Right ventricle myocardium inferior (tissue), 1 donor: ENCODE data around the gene TRAF5. TPM values are rescaled to one million over a fixed set of nuclear protein-coding genes. Genes with fewer than 3 reads are reported as not detected.
"Not testable (repeated sequence)": the region's sequence is repeated elsewhere in the genome, so short reads cannot be mapped to it uniquely, and the experiment has no call there.

Source experiments
- ATAC-seq: fragments of 200-7000 bp; cut with Tn5 transposase; one replicate; pipeline ENCODE4 v1.9.1; 2020; ENCODE audit warnings: mild to moderate bottlenecking, moderate library complexity
- DNase-seq: peaks from one replicate; pipeline ENCODE4 v3.0.0; 2021; ENCODE audit errors: missing footprints
- intact Hi-C: fragments of 100-400 bp; cut with DNase I; formaldehyde crosslinking; loops from one replicate; pipeline ENCODE4 v1.11.0; 2022
- total RNA-seq: library from RNA; stranded (reverse); fragmentation: NEBNext Ultra II Directional; extraction: Animal tissue kit (Norgen Biotek cat#: 25700); gene quantifications from one replicate; pipeline ENCODE4 v1.2.1, GENCODE V29; 2021
- donor health status: DM: no; HTN: yes; CAD: no; lungs with severe emphysema.

The TRAF5 gene
- total RNA-seq, 1 donor from 2014 or later, result 2.1 TPM

- no peak for DNase-seq
- intact Hi-C loops, result no loop called here
- ATAC-seq, result no peak
These were observed 43.0 kb downstream of the TRAF5 start for GRCh38 chr1:211369640-211370039.

- ATAC-seq (no peak), DNase-seq (no peak)
- intact Hi-C loops, result no loop called here
These were observed 44.0 kb downstream of the TRAF5 start for GRCh38 chr1:211370669-211371068.

GRCh38 chr1:211371406-211372105 lies 44.9 kb downstream of the TRAF5 start:
- DNase-seq, result no peak
- no peak for ATAC-seq
- intact Hi-C loops, result no loop called here

- DNase-seq (no peak), ATAC-seq (no peak)
- intact Hi-C loops, result no loop called here
These were observed 45.8 kb downstream of the TRAF5 start for GRCh38 chr1:211372463-211372862.

- intact Hi-C loops, result no loop called here
- ATAC-seq (no peak), DNase-seq (no peak)
These were observed 48.6 kb downstream of the TRAF5 start for GRCh38 chr1:211375146-211375818.

- intact Hi-C loops, result no loop called here
- DNase-seq (no peak), ATAC-seq (no peak)
These were observed 49.3 kb downstream of the TRAF5 start for GRCh38 chr1:211375949-211376348.

GRCh38 chr1:211376807-211377470 lies 50.3 kb downstream of the TRAF5 start:
- ATAC-seq, result no peak
- intact Hi-C loops, result no loop called here
- no peak for DNase-seq

GRCh38 chr1:211377539-211378450 lies 51.2 kb downstream of the TRAF5 start:
- intact Hi-C loops, result no loop called here
- DNase-seq, result no peak
- ATAC-seq, result no peak

GRCh38 chr1:211378844-211379243 lies 52.2 kb downstream of the TRAF5 start:
- DNase-seq (no peak), ATAC-seq (no peak)
- intact Hi-C loops, result no loop called here

GRCh38 chr1:211379446-211379845 lies 52.8 kb downstream of the TRAF5 start:
- ATAC-seq (no peak), DNase-seq (no peak)
- intact Hi-C loops, result no loop called here

GRCh38 chr1:211381481-211382181 lies 55.0 kb downstream of the TRAF5 start:
- intact Hi-C loops, result loop anchor here (2.0 to 5.0 kb wide), 2 partner anchors 54 to 123 kb away; partner anchors contain the start of genes RCOR3 and TRAF5
- DNase-seq, result no peak
- ATAC-seq, result no peak

- DNase-seq, result no peak
- intact Hi-C loops, result loop anchor here (2.0 to 5.0 kb wide), 2 partner anchors 55 to 123 kb away; partner anchors contain the start of genes RCOR3 and TRAF5
- no peak for ATAC-seq
These were observed 55.6 kb downstream of the TRAF5 start for GRCh38 chr1:211382182-211382713.

- ATAC-seq (peak; percentile 100), DNase-seq (peak; percentile 98)
- intact Hi-C loops, result loop anchor here (2.0 to 5.0 kb wide), 2 partner anchors 56 to 124 kb away; partner anchors contain the start of genes RCOR3 and TRAF5
These were observed 56.3 kb downstream of the TRAF5 start for GRCh38 chr1:211382714-211383480.

- no peak for ATAC-seq
- intact Hi-C loops, result loop anchor here (5.0 kb wide), 1 partner anchor 57 kb away; the partner anchor contains the start of gene TRAF5
These were observed 57.9 kb downstream of the TRAF5 start for GRCh38 chr1:211384524-211384923.

GRCh38 chr1:211386921-211387320 lies 60.3 kb downstream of the TRAF5 start:
- intact Hi-C loops, result no loop called here
- ATAC-seq, result no peak
- DNase-seq, result no peak

More at GRCh38 chr1:211384524-211384923, 57.9 kb downstream of the TRAF5 start:
- no peak for DNase-seq

GRCh38 chr1:211390829-211391228 lies 64.2 kb downstream of the TRAF5 start:
- intact Hi-C loops, DNase-seq, ATAC-seq: not testable (repeated sequence)

GRCh38 chr1:211393203-211393602 lies 66.6 kb downstream of the TRAF5 start:
- DNase-seq, result no peak
- ATAC-seq, result no peak
- intact Hi-C loops, result no loop called here
